Endothelial cell (in vitro differentiated cells): ENCODE results near the gene SIM2. TPM values are rescaled to one million over a fixed set of nuclear protein-coding genes. Genes with fewer than 3 reads are reported as not detected.
A peak's percentile ranks its signal among the peaks of the same experiment; 100 is the strongest.

Experiments
- DNase-seq: peaks from one replicate; pipeline ENCODE4 v3.0.0; 2021; ENCODE audit warnings: low spot score
- H3K27ac Mint-ChIP-seq: one replicate; pipeline ENCODE4 v1.8.0; 2021; ENCODE audit warnings: mixed read lengths, inconsistent platforms; ENCODE audit not compliant: unreplicated experiment
- H3K27me3 Mint-ChIP-seq: one replicate; pipeline ENCODE4 v1.8.0; 2021; ENCODE audit warnings: mild to moderate bottlenecking, moderate library complexity, mixed read lengths, inconsistent platforms; ENCODE audit not compliant: unreplicated experiment
- H3K36me3 Mint-ChIP-seq: one replicate; pipeline ENCODE4 v1.8.0; 2021; ENCODE audit warnings: mild to moderate bottlenecking, low read depth, mixed read lengths, inconsistent platforms; ENCODE audit not compliant: unreplicated experiment
- H3K4me1 Mint-ChIP-seq: one replicate; pipeline ENCODE4 v1.8.0; 2021; ENCODE audit warnings: mild to moderate bottlenecking, mixed read lengths, inconsistent platforms; ENCODE audit not compliant: unreplicated experiment
- H3K4me3 Mint-ChIP-seq: one replicate; pipeline ENCODE4 v1.8.0; 2021; ENCODE audit warnings: mild to moderate bottlenecking, mixed read lengths, inconsistent platforms; ENCODE audit not compliant: unreplicated experiment
- H3K9me3 Mint-ChIP-seq: one replicate; pipeline ENCODE4 v1.8.0; 2021; ENCODE audit warnings: mixed read lengths, inconsistent platforms; ENCODE audit not compliant: unreplicated experiment
- total RNA-seq: library from RNA; stranded (reverse); fragmentation: NEBNext Ultra II Directional; extraction: Animal tissue kit (Norgen Biotek cat#: 25700); gene quantifications from one replicate; pipeline ENCODE4 v1.2.1, GENCODE V29; 2021; ENCODE audit not compliant: unreplicated experiment
- TF ChIP-seq, protein P1 (sequence below): fragments of 200-600 bp; sonication (generic); IDR thresholded peaks from one replicate; pipeline ENCODE4 v1.5.0; 2021; ENCODE audit warnings: antibody characterized with exemption; ENCODE audit not compliant: unreplicated experiment

The SIM2 gene
- total RNA-seq, 1 donor from 2014 or later, result 17.1 TPM

DNA sequence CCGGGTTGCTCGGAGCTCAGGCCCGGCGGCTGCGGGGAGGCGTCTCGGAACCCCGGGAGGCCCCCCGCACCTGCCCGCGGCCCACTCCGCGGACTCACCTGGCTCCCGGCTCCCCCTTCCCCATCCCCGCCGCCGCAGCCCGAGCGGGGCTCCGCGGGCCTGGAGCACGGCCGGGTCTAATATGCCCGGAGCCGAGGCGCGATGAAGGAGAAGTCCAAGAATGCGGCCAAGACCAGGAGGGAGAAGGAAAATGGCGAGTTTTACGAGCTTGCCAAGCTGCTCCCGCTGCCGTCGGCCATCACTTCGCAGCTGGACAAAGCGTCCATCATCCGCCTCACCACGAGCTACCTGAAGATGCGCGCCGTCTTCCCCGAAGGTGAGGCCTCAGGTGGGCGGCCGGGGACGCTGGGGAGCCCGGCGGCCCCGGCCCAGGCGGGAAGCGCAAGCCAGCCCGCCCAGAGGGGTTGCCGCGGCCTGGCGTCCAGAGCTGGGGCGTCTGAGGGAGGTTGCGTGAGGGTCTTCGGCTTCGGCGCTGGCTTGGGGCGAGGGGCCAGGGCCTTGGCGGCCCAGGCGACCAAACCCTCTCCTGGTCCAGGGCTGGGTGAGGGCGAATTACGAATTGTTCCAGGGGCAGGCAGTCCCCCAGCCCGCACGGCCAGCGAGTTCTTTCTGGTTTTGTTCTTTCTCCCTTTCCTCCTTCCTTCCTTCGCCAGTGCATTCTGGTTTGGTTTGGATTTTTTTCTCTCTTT, 805 bp downstream of the SIM2 start:
- Mint-ChIP-seq H3K4me3 (peak overlapping the region; percentile 91), H3K9me3 (no peaks in the 10 kb centered on the region), H3K27ac (peak overlapping the region; percentile 3), H3K27me3 (peaks cover 39% of the 10 kb centered on the region), H3K36me3 (peaks cover 9% of the 10 kb centered on the region), H3K4me1 (peaks cover 35% of the 10 kb centered on the region)
- TF ChIP-seq, protein P1, sequence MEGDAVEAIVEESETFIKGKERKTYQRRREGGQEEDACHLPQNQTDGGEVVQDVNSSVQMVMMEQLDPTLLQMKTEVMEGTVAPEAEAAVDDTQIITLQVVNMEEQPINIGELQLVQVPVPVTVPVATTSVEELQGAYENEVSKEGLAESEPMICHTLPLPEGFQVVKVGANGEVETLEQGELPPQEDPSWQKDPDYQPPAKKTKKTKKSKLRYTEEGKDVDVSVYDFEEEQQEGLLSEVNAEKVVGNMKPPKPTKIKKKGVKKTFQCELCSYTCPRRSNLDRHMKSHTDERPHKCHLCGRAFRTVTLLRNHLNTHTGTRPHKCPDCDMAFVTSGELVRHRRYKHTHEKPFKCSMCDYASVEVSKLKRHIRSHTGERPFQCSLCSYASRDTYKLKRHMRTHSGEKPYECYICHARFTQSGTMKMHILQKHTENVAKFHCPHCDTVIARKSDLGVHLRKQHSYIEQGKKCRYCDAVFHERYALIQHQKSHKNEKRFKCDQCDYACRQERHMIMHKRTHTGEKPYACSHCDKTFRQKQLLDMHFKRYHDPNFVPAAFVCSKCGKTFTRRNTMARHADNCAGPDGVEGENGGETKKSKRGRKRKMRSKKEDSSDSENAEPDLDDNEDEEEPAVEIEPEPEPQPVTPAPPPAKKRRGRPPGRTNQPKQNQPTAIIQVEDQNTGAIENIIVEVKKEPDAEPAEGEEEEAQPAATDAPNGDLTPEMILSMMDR, result no peak
- peak; percentile 9 for DNase-seq

DNA sequence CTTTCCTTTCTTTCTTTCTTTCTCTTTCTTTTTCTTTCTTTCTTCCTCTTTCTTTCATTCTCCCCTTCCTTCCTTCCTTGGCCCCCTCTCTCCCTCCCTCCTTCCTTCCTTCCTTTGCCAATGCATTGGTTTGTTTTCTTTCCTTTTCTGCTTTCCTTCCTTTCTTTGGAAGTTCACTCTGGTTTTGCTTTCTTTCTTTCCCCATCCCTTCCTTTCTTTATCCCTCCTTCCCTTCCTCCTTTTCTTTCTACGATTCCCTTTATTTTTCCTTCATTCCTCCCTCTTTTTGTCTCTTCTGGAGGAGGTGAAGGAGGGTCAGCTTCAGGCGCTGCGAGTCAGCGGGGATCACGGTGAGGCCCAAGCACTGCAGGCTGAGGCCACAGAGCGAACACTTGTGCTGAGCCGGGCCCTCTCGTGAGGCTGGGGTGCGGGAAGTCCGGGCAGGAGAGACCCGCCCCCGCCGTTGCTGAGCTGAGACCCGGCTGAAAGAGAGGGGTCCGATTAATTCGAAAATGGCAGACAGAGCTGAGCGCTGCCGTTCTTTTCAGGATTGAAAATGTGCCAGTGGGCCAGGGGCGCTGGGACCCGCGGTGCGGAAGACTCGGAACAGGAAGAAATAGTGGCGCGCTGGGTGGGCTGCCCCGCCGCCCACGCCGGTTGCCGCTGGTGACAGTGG, 1.5 kb downstream of the SIM2 start:
- peak; percentile 33 for DNase-seq
- peak overlapping the region; percentile 91 for H3K4me3 Mint-ChIP-seq
- H3K36me3 Mint-ChIP-seq, result peaks cover 9% of the 10 kb centered on the region
- H3K27me3 Mint-ChIP-seq, result peaks cover 39% of the 10 kb centered on the region
- TF ChIP-seq, protein P1, result no peak
- peak overlapping the region; percentile 3 for H3K27ac Mint-ChIP-seq
- H3K4me1 Mint-ChIP-seq, result peaks cover 37% of the 10 kb centered on the region
- no peaks in the 10 kb centered on the region for H3K9me3 Mint-ChIP-seq

DNA sequence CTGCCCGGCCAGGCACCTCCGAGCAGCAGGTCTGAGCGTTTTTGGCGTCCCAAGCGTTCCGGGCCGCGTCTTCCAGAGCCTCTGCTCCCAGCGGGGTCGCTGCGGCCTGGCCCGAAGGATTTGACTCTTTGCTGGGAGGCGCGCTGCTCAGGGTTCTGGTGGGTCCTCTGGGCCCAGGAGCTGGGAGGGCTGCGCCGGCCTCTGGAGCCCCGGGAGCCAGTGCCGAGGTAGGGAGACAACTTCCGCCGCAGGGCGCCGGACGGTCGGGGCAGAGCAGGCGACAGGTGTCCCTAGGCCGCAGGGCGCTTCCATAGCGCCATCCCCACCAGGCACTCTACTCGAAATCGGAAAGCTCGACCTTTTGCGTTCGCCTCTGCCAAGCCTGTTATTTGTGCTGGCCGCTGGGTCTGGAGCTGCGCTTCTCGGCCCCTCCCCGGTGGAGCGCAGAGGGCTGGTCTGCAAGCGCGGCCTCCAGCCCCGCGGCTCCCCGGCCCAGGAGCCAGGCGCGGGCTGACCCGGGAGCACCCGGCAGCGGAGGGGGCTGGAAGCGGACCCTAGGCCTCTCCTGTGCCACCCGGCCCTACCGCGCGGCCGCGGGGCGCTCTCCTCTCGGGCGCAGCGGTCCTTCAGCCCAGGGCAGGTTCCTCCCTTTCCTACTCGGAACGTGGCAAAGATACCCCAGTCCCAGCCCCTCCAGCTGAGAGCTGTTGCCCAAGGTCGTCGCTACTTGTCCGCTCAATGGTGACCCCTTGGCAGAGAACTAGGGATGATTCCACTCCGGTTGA, 2.2 kb downstream of the SIM2 start:
- TF ChIP-seq, protein P1, result no peak
- Mint-ChIP-seq H3K4me3 (peak overlapping the region; percentile 81), H3K4me1 (peaks cover 31% of the 10 kb centered on the region), H3K27ac (no peak overlapping the region), H3K27me3 (peaks cover 36% of the 10 kb centered on the region), H3K9me3 (no peaks in the 10 kb centered on the region), H3K36me3 (peaks cover 9% of the 10 kb centered on the region)
- DNase-seq, result peak; percentile 45

DNA sequence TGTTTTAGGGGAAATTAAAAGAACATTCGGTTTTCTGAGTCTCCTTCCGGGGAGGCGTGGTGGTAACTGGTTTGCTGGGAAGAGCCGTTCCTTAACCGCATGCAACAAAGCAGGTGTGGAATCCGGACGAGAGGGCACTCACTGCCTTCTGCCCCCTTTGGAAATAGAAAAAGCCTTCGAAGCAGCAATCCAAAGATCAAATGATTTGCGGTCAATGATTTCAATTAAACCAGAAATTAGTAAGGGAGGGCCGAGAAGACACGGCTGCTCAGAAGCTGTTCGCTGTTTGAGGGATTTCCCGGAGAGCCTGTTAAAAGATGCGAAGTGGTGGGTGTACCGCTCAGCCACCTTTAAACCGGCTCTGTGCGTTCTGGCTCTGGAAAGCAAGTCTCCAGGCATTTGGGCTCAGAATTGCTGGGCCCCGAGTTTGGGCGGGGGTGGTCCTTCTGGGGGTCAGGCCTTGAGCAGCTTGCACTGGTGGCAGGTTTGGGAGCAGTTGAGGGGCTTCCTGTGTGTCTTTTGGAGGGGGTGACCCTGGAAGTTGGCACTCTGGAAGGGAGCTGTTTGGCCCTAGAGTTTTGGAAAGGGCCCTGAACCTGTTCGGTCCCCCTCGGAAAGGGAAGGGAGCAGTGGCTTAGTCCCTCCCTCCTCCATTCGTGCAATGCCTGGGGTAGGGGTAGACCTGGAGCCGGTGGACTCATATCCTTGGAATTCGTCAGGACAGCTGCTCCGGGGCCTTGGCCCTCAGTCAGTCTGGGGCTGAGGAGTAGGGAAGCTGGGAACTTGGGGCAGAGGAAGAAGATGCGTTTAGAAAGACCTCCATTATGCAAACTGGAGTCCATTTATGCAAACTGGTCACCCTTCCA, 3.1 kb downstream of the SIM2 start:
- Mint-ChIP-seq H3K36me3 (peaks cover 16% of the 10 kb centered on the region), H3K4me3 (peak overlapping the region; percentile 81), H3K27me3 (peaks cover 33% of the 10 kb centered on the region), H3K27ac (no peak overlapping the region), H3K4me1 (peaks cover 34% of the 10 kb centered on the region), H3K9me3 (no peaks in the 10 kb centered on the region)
- peak; percentile 8 for DNase-seq
- TF ChIP-seq, protein P1, result no peak
